Nephron progenitor cell (in vitro differentiated cells): ENCODE data around the gene USP43.

Experiments used
- DNase-seq: peaks from one replicate; pipeline ENCODE4 v3.0.0; 2021
- H3K27ac Mint-ChIP-seq: 2 replicates; pipeline ENCODE4 v1.8.0; 2021; ENCODE audit warnings: mild to moderate bottlenecking, moderate library complexity, mixed read lengths
- H3K27me3 Mint-ChIP-seq: 2 replicates; pipeline ENCODE4 v1.8.0; 2021; ENCODE audit warnings: mild to moderate bottlenecking, low read depth, mixed read lengths; ENCODE audit not compliant: poor library complexity
- H3K36me3 Mint-ChIP-seq: 2 replicates; pipeline ENCODE4 v1.8.0; 2021; ENCODE audit warnings: low read depth, mixed read lengths
- H3K4me1 Mint-ChIP-seq: 2 replicates; pipeline ENCODE4 v1.8.0; 2021; ENCODE audit warnings: mixed read lengths
- H3K4me3 Mint-ChIP-seq: 2 replicates; pipeline ENCODE4 v1.8.0; 2021; ENCODE audit warnings: mild to moderate bottlenecking, moderate library complexity, mixed read lengths
- H3K9me3 Mint-ChIP-seq: 2 replicates; pipeline ENCODE4 v1.8.0; 2021; ENCODE audit warnings: mild to moderate bottlenecking, moderate library complexity, mixed read lengths
- CTCF ChIP-seq: fragments of 200-600 bp; sonication (generic); IDR thresholded peaks from 2 replicates; pipeline ENCODE4 v1.5.0; 2021; ENCODE audit warnings: antibody characterized with exemption

Gene USP43

DNA sequence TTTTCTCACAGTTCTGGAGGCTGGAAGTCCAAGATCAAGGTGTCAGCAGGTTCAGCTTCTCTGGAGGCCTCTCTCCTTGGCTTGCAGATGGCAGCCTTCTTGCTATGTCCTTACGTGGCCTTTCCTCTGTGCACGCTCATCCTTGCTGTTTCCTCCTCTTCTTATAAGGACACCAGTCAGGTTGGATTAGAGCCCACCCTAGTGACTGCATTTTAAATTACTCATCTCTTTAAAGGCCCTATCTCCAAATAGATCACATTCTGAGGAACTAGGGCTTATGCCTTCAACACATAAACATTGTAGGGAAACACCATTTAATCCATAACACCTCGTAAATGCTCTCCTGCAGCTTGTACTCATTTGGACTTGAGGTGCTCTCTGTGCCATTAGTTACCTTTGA, 109.8 kb downstream of the USP43 start:
- no peak for DNase-seq
- Mint-ChIP-seq H3K9me3 (no peaks in the 10 kb centered on the region), H3K4me3 (no peak overlapping the region)

DNA sequence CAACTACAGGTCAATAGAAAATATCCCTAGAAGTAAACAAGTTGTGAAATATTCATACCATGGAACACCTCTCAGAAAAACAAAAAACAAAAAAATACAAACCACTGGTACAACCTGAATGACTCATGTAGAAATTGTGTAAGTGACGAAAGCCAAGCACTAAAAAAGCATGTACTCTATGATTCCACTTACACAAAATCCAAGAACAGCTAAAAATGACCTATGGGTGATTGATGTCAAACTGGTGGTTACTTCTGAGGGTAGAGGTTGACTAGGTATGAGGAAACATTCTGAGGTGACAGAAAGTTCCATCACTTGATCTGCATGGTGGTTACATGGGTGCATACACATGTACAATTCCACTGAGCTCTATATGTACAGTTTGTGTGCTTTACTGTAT, 114.9 kb downstream of the USP43 start:
- Mint-ChIP-seq H3K27me3 (peaks cover 26% of the 10 kb centered on the region), H3K4me3 (no peak overlapping the region), H3K27ac (no peak overlapping the region), H3K36me3 (no peaks in the 10 kb centered on the region), H3K9me3 (no peaks in the 10 kb centered on the region), H3K4me1 (peaks cover 21% of the 10 kb centered on the region)
- no peak for TF ChIP-seq CTCF
- no peak for DNase-seq

More for the DNA sequence above, 109.8 kb downstream of the USP43 start:
- Mint-ChIP-seq H3K4me1 (peaks cover 15% of the 10 kb centered on the region), H3K36me3 (no peaks in the 10 kb centered on the region), H3K27me3 (peaks cover 24% of the 10 kb centered on the region), H3K27ac (no peak overlapping the region)
- TF ChIP-seq CTCF = no peak

- H3K9me3 Mint-ChIP-seq = no peaks in the 10 kb centered on the region
- peaks cover 26% of the 10 kb centered on the region for H3K4me1 Mint-ChIP-seq
- H3K36me3 Mint-ChIP-seq = no peaks in the 10 kb centered on the region
- peaks cover 34% of the 10 kb centered on the region for H3K27me3 Mint-ChIP-seq
- no peak for TF ChIP-seq CTCF
- DNase-seq = no peak
- no peak overlapping the region for H3K27ac Mint-ChIP-seq
- H3K4me3 Mint-ChIP-seq = no peak overlapping the region
Observed at GRCh38 chr17:9763643-9764042, 118.3 kb downstream of the USP43 start.

- H3K27me3 Mint-ChIP-seq = peaks cover 32% of the 10 kb centered on the region
Observed at GRCh38 chr17:9765322-9765721, 120.0 kb downstream of the USP43 start.

DNA sequence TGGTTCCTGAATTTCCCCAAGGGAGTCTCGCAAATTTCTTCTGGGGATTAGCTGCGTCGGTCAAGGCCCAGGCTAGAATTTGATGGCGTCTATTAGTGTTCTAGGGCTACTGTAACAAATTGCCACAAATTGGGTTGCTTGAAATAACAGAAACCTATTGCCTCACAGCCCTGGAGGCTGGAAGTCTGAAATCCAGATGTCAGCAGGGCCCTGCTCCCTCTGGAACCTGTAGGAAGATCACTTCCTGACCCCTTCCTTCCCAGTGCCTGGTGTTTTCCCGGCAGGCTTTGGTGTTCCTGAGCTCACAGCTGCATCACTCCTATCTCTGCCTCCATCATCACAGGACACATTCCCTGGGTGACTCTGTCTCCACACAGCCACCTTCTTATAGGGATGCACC, 121.7 kb downstream of the USP43 start:
- H3K36me3 Mint-ChIP-seq = no peaks in the 10 kb centered on the region
- DNase-seq = no peak
- H3K27ac Mint-ChIP-seq = no peak overlapping the region
- TF ChIP-seq CTCF = no peak
- H3K4me1 Mint-ChIP-seq = peaks cover 24% of the 10 kb centered on the region
- H3K4me3 Mint-ChIP-seq = no peak overlapping the region
- H3K27me3 Mint-ChIP-seq = peaks cover 32% of the 10 kb centered on the region
- H3K9me3 Mint-ChIP-seq = no peaks in the 10 kb centered on the region

More at GRCh38 chr17:9765322-9765721, 120.0 kb downstream of the USP43 start:
- Mint-ChIP-seq H3K4me3 (no peak overlapping the region), H3K9me3 (no peaks in the 10 kb centered on the region), H3K36me3 (no peaks in the 10 kb centered on the region), H3K4me1 (peaks cover 26% of the 10 kb centered on the region), H3K27ac (no peak overlapping the region)
- TF ChIP-seq CTCF = no peak
- DNase-seq = no peak

DNA sequence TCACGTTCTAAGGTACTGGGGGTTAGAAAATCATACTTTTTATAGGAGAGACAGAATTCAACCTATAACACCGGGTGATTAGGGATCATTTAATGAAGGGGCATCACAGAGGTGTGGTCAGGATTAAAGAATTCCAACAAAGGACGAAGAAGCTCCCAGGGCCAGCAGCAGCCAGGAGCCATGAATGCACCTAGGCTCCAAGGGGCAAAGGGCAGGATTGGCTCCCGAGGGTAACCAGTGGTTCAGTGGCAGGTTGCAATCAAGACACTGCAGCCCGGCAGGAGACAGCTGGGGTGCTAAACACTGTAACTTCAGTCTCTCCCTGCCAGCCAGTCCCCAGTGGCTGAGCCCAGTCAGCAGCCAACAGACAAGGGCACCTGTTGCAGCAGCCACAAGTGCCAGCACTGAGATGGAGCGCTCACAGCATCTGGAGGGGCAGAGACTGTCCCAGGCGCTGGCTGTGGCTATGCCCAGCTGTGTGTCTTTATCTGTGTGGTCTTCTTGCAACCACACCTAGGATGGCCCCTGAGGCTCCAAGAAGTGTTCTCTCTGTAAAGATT, 122.2 kb downstream of the USP43 start:
- DNase-seq = no peak
- Mint-ChIP-seq H3K4me1 (peaks cover 19% of the 10 kb centered on the region), H3K27me3 (peaks cover 28% of the 10 kb centered on the region), H3K36me3 (no peaks in the 10 kb centered on the region), H3K27ac (no peak overlapping the region), H3K9me3 (no peaks in the 10 kb centered on the region), H3K4me3 (no peak overlapping the region)
- no peak for TF ChIP-seq CTCF
